Glutamatergic neuron (in vitro differentiated cells): ENCODE results near the gene CLK2. TPM values are rescaled to one million over a fixed set of nuclear protein-coding genes. Genes with fewer than 3 reads are reported as not detected.

Source experiments
- DNase-seq: peaks from one replicate; pipeline ENCODE4 v3.0.0; 2022
- H3K27ac Mint-ChIP-seq: one replicate; pipeline ENCODE4 v1.8.0; 2020; ENCODE audit warnings: mild to moderate bottlenecking, mixed read lengths, inconsistent platforms; ENCODE audit not compliant: unreplicated experiment
- H3K27me3 Mint-ChIP-seq: one replicate; pipeline ENCODE4 v1.8.0; 2020; ENCODE audit warnings: mild to moderate bottlenecking, moderate library complexity, mixed read lengths, inconsistent platforms; ENCODE audit not compliant: unreplicated experiment
- H3K36me3 Mint-ChIP-seq: one replicate; pipeline ENCODE4 v1.8.0; 2020; ENCODE audit warnings: mild to moderate bottlenecking, mixed read lengths, inconsistent platforms; ENCODE audit not compliant: unreplicated experiment
- H3K4me1 Mint-ChIP-seq: one replicate; pipeline ENCODE4 v1.8.0; 2020; ENCODE audit warnings: mild to moderate bottlenecking, low read depth, mixed read lengths, inconsistent platforms; ENCODE audit not compliant: unreplicated experiment
- H3K4me3 Mint-ChIP-seq: one replicate; pipeline ENCODE4 v1.8.0; 2020; ENCODE audit warnings: mild to moderate bottlenecking, mixed read lengths, inconsistent platforms; ENCODE audit not compliant: unreplicated experiment
- H3K9me3 Mint-ChIP-seq: one replicate; pipeline ENCODE4 v1.8.0; 2020; ENCODE audit warnings: mild to moderate bottlenecking, moderate library complexity, mixed read lengths, inconsistent platforms; ENCODE audit not compliant: unreplicated experiment
- CTCF ChIP-seq: fragments of 200-600 bp; sonication (generic); IDR thresholded peaks from one replicate; pipeline ENCODE4 v1.5.0; 2021; ENCODE audit not compliant: partially characterized antibody, unreplicated experiment
- total RNA-seq: library from RNA; stranded (reverse); fragmentation: NEBNext Ultra II Directional; extraction: Animal tissue kit (Norgen Biotek cat#: 25700); gene quantifications from one replicate; pipeline ENCODE4 v1.2.1, GENCODE V29; 2021; ENCODE audit not compliant: unreplicated experiment

The CLK2 gene
- total RNA-seq, 1 donor from 2014 or later, result 74.8 TPM

GRCh38 chr1:155309423-155310021, 36.2 kb upstream of the CLK2 start:
- peaks cover 8% of the 10 kb centered on the region for H3K4me1 Mint-ChIP-seq
- DNase-seq, result no peak
- H3K9me3 Mint-ChIP-seq, result peaks cover 14% of the 10 kb centered on the region
- peaks cover 24% of the 10 kb centered on the region for H3K27me3 Mint-ChIP-seq
- TF ChIP-seq CTCF, result no peak
- no peaks in the 10 kb centered on the region for H3K36me3 Mint-ChIP-seq
- H3K27ac Mint-ChIP-seq, result peak overlapping the region; percentile 81
- H3K4me3 Mint-ChIP-seq, result peak overlapping the region; percentile 98

GRCh38 chr1:155308493-155309422, 35.5 kb upstream of the CLK2 start, which contains the start of gene FDPS:
Gene FDPS, plus strand, starts transcription at chr1:155308866. Its CDS starts 924 bp downstream, at chr1:155309790.
- Mint-ChIP-seq H3K4me3 (peak within 1 kb of the TSS; percentile 98), H3K36me3 (no peaks in the 10 kb centered on the region), H3K27ac (peak within 1 kb of the TSS; percentile 81), H3K4me1 (peaks cover 8% of the 10 kb centered on the region), H3K9me3 (peaks cover 15% of the 10 kb centered on the region), H3K27me3 (peaks cover 24% of the 10 kb centered on the region)
- peak; percentile 93 for DNase-seq
- peak; percentile 11 for TF ChIP-seq CTCF

- Mint-ChIP-seq H3K36me3 (no peaks in the 10 kb centered on the region), H3K27ac (peak overlapping the region; percentile 72), H3K9me3 (peaks cover 18% of the 10 kb centered on the region), H3K4me1 (peaks cover 10% of the 10 kb centered on the region), H3K4me3 (peak overlapping the region; percentile 57), H3K27me3 (peaks cover 21% of the 10 kb centered on the region)
- TF ChIP-seq CTCF, result peak; percentile 43
- no peak for DNase-seq
Observed at GRCh38 chr1:155307247-155307740, 34.0 kb upstream of the CLK2 start.

GRCh38 chr1:155305881-155306391, 32.6 kb upstream of the CLK2 start:
- no peak for TF ChIP-seq CTCF
- peak overlapping the region; percentile 33 for H3K27ac Mint-ChIP-seq
- peaks cover 18% of the 10 kb centered on the region for H3K9me3 Mint-ChIP-seq
- no peaks in the 10 kb centered on the region for H3K36me3 Mint-ChIP-seq
- H3K4me1 Mint-ChIP-seq, result peaks cover 5% of the 10 kb centered on the region
- no peak for DNase-seq
- H3K27me3 Mint-ChIP-seq, result peaks cover 22% of the 10 kb centered on the region
- H3K4me3 Mint-ChIP-seq, result peak overlapping the region; percentile 32
